HEK293 (cell line): ENCODE measurements around the gene EFCC1.
A peak's percentile ranks its signal among the peaks of the same experiment; 100 is the strongest.

Experiments used
- CTCF ChIA-PET: fragments of 350-600 bp; formaldehyde crosslinking; extraction: SDS; loops from one replicate; lab custom pipeline; 2021; ENCODE audit warnings: antibody characterized with exemption; lab: Yijun Ruan, JAX
- POLR2A ChIA-PET: fragments of 300-600 bp; formaldehyde crosslinking; extraction: SDS; loops from one replicate; lab custom pipeline; 2020; ENCODE audit warnings: antibody characterized with exemption, inconsistent platforms; lab: Yijun Ruan, JAX
- H3K27ac ChIP-seq: fragments of 200-500 bp; sonication (Bioruptor generic); 2 replicates; pipeline ENCODE4 v1.5.1; 2014; ENCODE audit warnings: low read depth, low read length, control low read depth, inconsistent platforms; ENCODE audit errors: extremely low read depth
- H3K36me3 ChIP-seq, 2 experiments: fragments of 200-500 bp in 1 of 2; sonication (Bioruptor generic) in 1 of 2; 1 replicate in 1 of 2; 2 replicates in 1 of 2; pipeline ENCODE4 v1.5.1; 2014 to 2017; ENCODE audit warnings: inconsistent platforms in 2 of 2, low read length in 2 of 2; ENCODE audit not compliant: control insufficient read depth in 2 of 2, insufficient read depth in 1 of 2
- H3K4me1 ChIP-seq: fragments of 200-500 bp; sonication (Bioruptor generic); 2 replicates; pipeline ENCODE4 v1.5.1; 2014; ENCODE audit warnings: mild to moderate bottlenecking, low read length, inconsistent platforms; ENCODE audit not compliant: control insufficient read depth, insufficient read depth
- H3K4me3 ChIP-seq: 2 replicates; pipeline ENCODE4 v1.5.1; 2011; ENCODE audit warnings: low read depth, mild to moderate bottlenecking, control low read depth, low read length, moderate library complexity
- H3K9me3 ChIP-seq: fragments of 200-500 bp; sonication (Bioruptor generic); 2 replicates; pipeline ENCODE4 v1.5.1; 2014; ENCODE audit warnings: low read depth, low read length, inconsistent platforms; ENCODE audit not compliant: control insufficient read depth, insufficient read depth
- GLIS2 ChIP-seq: fragments of 450-650 bp; formaldehyde crosslinking; IDR thresholded peaks from 2 replicates; pipeline ENCODE4 v1.5.1; 2016; ENCODE audit warnings: missing biosample characterization, missing genetic modification characterization
- KLF7 ChIP-seq: fragments of 450-650 bp; formaldehyde crosslinking; IDR thresholded peaks from 2 replicates; pipeline ENCODE4 v1.5.1; 2016; ENCODE audit warnings: missing biosample characterization, missing genetic modification characterization, borderline replicate concordance
- SP7 ChIP-seq: fragments of 450-650 bp; formaldehyde crosslinking; IDR thresholded peaks from 2 replicates; pipeline ENCODE4 v1.5.1; 2016; ENCODE audit warnings: missing biosample characterization, missing genetic modification characterization
- ZNF10 ChIP-seq: fragments of 450-650 bp; formaldehyde crosslinking; IDR thresholded peaks from 2 replicates; pipeline ENCODE4 v1.5.1; 2017; ENCODE audit warnings: missing biosample characterization, missing genetic modification characterization
- ZNF132 ChIP-seq: fragments of 450-650 bp; formaldehyde crosslinking; IDR thresholded peaks from 2 replicates; pipeline ENCODE4 v1.5.1; 2017; ENCODE audit warnings: missing biosample characterization, missing genetic modification characterization, borderline replicate concordance
- ZNF214 ChIP-seq: fragments of 450-650 bp; formaldehyde crosslinking; IDR thresholded peaks from 2 replicates; pipeline ENCODE4 v1.5.1; 2017; ENCODE audit warnings: missing biosample characterization, mild to moderate bottlenecking, missing genetic modification characterization, borderline replicate concordance
- ZNF324 ChIP-seq: fragments of 450-650 bp; formaldehyde crosslinking; IDR thresholded peaks from 2 replicates; pipeline ENCODE4 v1.5.1; 2016; ENCODE audit warnings: missing biosample characterization, missing genetic modification characterization
- ZNF350 ChIP-seq: fragments of 450-650 bp; formaldehyde crosslinking; IDR thresholded peaks from 2 replicates; pipeline ENCODE4 v1.5.0; 2017; ENCODE audit warnings: missing biosample characterization, mild to moderate bottlenecking, missing genetic modification characterization
- ZNF416 ChIP-seq: fragments of 450-650 bp; formaldehyde crosslinking; IDR thresholded peaks from 2 replicates; pipeline ENCODE4 v1.5.1; 2016; ENCODE audit warnings: missing biosample characterization, missing genetic modification characterization
- ZNF514 ChIP-seq: fragments of 450-650 bp; formaldehyde crosslinking; IDR thresholded peaks from 2 replicates; pipeline ENCODE4 v1.5.1; 2016; ENCODE audit warnings: missing biosample characterization, missing genetic modification characterization
- ZNF558 ChIP-seq: fragments of 450-650 bp; formaldehyde crosslinking; IDR thresholded peaks from 2 replicates; pipeline ENCODE4 v1.5.1; 2016; ENCODE audit warnings: missing biosample characterization, missing genetic modification characterization
- ZNF561 ChIP-seq: fragments of 450-650 bp; IDR thresholded peaks from 2 replicates; pipeline ENCODE4 v1.5.1; 2018; ENCODE audit warnings: missing biosample characterization, missing genetic modification characterization, borderline replicate concordance
- ZNF629 ChIP-seq: fragments of 450-650 bp; formaldehyde crosslinking; IDR thresholded peaks from 2 replicates; pipeline ENCODE4 v1.5.1; 2017; ENCODE audit warnings: missing biosample characterization, missing genetic modification characterization
- ZSCAN23 ChIP-seq: fragments of 450-650 bp; formaldehyde crosslinking; IDR thresholded peaks from 2 replicates; pipeline ENCODE4 v1.5.1; 2016; ENCODE audit warnings: missing biosample characterization, missing genetic modification characterization
- TF ChIP-seq, protein P1 (sequence below): fragments of 450-650 bp; formaldehyde crosslinking; IDR thresholded peaks from 2 replicates; pipeline ENCODE4 v1.5.1; 2016; ENCODE audit warnings: missing biosample characterization, missing genetic modification characterization
- TF ChIP-seq, protein P2 (sequence below): fragments of 450-650 bp; formaldehyde crosslinking; IDR thresholded peaks from 2 replicates; pipeline ENCODE4 v1.5.1; 2016; ENCODE audit warnings: missing biosample characterization, missing genetic modification characterization
- TF ChIP-seq, protein P3 (sequence below): fragments of 450-650 bp; formaldehyde crosslinking; IDR thresholded peaks from 2 replicates; pipeline ENCODE4 v1.5.1; 2016; ENCODE audit warnings: missing biosample characterization, missing genetic modification characterization
- TF ChIP-seq, protein P4 (sequence below): fragments of 450-650 bp; formaldehyde crosslinking; IDR thresholded peaks from 2 replicates; pipeline ENCODE4 v1.5.1; 2016; ENCODE audit warnings: missing biosample characterization, missing genetic modification characterization
- TF ChIP-seq, protein P5 (sequence below): IDR thresholded peaks from 2 replicates; pipeline ENCODE4 v1.6.1; 2011; ENCODE audit warnings: mild to moderate bottlenecking, low read depth, low read length, borderline replicate concordance

Gene EFCC1

DNA sequence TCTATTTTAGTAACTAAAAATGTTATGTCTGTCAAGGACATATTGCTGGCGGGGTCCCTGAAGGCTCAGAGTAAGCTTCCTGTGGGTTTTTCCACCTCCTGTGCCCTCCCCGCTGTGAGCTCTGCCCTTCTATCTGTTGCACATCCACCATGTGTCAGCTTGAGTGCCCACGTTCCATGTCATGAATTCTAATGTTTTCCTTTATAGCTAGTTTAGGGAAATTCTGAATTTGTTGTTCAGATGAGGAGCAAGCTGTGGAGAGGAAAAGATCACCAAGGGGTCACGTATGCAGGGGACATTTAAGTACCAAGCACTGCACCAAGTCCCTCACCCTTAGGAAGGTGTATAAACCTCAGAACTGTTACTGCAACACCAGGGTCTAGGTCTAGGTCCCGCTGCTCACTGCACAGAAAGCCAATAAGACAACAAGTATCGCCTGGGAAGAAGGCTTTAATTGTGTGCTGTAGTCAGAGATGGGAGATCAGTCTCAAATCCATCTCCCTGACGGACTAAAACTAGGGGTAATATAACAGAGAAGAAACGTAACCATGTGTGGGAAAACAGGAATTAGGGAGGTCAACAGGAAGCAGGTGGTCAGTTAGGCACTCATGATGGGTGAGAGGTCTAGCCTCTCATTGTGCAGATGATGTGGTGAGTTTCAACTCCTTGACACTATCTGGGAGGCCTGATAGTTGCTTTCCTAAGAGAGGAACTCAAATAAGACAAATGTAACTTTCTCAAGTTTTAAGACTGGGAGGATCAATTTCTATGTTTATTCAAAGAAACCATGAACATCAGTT lies 69.2 kb downstream of the EFCC1 start:
- ChIA-PET POLR2A (no interaction called here), CTCF (interaction anchor here (1.4 kb wide), 1 partner anchor 17 kb away, joined by 5 read pairs; no protein-coding TSS in a partner anchor)
- H3K36me3 ChIP-seq: no peaks in the 10 kb centered on the region
- TF ChIP-seq, protein P1, sequence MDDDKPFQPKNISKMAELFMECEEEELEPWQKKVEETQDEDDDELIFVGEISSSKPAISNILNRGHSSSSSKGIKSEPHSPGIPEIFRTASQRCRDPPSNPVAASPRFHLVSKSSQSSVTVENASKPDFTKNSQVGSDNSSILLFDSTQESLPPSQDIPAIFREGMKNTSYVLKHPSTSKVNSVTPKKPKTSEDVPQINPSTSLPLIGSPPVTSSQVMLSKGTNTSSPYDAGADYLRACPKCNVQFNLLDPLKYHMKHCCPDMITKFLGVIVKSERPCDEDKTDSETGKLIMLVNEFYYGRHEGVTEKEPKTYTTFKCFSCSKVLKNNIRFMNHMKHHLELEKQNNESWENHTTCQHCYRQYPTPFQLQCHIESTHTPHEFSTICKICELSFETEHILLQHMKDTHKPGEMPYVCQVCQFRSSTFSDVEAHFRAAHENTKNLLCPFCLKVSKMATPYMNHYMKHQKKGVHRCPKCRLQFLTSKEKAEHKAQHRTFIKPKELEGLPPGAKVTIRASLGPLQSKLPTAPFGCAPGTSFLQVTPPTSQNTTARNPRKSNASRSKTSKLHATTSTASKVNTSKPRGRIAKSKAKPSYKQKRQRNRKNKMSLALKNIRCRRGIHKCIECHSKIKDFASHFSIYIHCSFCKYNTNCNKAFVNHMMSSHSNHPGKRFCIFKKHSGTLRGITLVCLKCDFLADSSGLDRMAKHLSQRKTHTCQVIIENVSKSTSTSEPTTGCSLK (tag by site-specific recombination): no peak
- TF ChIP-seq, protein P2, sequence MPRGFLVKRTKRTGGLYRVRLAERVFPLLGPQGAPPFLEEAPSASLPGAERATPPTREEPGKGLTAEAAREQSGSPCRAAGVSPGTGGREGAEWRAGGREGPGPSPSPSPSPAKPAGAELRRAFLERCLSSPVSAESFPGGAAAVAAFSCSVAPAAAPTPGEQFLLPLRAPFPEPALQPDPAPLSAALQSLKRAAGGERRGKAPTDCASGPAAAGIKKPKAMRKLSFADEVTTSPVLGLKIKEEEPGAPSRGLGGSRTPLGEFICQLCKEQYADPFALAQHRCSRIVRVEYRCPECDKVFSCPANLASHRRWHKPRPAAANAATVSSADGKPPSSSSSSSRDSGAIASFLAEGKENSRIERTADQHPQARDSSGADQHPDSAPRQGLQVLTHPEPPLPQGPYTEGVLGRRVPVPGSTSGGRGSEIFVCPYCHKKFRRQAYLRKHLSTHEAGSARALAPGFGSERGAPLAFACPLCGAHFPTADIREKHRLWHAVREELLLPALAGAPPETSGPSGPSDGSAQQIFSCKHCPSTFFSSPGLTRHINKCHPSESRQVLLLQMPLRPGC (tag by site-specific recombination): no peak
- no peak for TF ChIP-seq ZNF214
- TF ChIP-seq, protein P3, sequence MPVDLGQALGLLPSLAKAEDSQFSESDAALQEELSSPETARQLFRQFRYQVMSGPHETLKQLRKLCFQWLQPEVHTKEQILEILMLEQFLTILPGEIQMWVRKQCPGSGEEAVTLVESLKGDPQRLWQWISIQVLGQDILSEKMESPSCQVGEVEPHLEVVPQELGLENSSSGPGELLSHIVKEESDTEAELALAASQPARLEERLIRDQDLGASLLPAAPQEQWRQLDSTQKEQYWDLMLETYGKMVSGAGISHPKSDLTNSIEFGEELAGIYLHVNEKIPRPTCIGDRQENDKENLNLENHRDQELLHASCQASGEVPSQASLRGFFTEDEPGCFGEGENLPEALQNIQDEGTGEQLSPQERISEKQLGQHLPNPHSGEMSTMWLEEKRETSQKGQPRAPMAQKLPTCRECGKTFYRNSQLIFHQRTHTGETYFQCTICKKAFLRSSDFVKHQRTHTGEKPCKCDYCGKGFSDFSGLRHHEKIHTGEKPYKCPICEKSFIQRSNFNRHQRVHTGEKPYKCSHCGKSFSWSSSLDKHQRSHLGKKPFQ (tag by site-specific recombination): no peak
- TF ChIP-seq, protein P4, sequence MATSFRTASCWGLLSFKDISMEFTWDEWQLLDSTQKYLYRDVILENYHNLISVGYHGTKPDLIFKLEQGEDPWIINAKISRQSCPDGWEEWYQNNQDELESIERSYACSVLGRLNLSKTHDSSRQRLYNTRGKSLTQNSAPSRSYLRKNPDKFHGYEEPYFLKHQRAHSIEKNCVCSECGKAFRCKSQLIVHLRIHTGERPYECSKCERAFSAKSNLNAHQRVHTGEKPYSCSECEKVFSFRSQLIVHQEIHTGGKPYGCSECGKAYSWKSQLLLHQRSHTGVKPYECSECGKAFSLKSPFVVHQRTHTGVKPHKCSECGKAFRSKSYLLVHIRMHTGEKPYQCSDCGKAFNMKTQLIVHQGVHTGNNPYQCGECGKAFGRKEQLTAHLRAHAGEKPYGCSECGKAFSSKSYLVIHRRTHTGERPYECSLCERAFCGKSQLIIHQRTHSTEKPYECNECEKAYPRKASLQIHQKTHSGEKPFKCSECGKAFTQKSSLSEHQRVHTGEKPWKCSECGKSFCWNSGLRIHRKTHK (tag by site-specific recombination): no peak
- TF ChIP-seq ZNF350: no peak
- TF ChIP-seq ZNF132 (tag by site-specific recombination): no peak
- TF ChIP-seq ZNF416 (tag by site-specific recombination): no peak
- H3K9me3 ChIP-seq: no peaks in the 10 kb centered on the region
- H3K27ac ChIP-seq: no peak overlapping the region
- H3K4me3 ChIP-seq: no peak overlapping the region
- no peaks in the 10 kb centered on the region for H3K4me1 ChIP-seq

DNA sequence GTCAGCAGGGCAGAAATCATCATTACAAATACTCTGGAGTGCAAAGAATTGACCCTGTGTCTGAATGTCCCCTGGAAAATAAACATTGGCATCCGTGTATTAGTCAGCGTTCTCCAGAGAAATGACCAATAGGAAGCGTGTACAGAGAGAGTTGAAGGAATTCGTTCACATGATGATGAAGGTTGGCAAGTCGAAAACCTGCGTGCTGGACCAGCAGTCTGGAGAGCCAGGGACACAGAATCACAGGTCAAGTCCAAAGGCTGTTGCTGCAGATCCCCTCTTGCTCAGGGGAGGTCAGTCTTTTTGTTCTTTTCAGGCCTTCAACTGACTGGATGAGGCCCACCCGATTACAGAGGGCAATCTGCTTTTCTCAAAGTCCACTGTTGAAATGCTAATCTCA lies 76.1 kb downstream of the EFCC1 start:
- H3K4me1 ChIP-seq: no peaks in the 10 kb centered on the region
- H3K4me3 ChIP-seq: no peak overlapping the region
- H3K36me3 ChIP-seq: no peaks in the 10 kb centered on the region
- TF ChIP-seq ZNF10 (0 out of 2 replicates have a peak, but pooled peaks have one; percentile 51), GLIS2 (tag by site-specific recombination) (no peak)
- H3K9me3 ChIP-seq: no peaks in the 10 kb centered on the region
- H3K27ac ChIP-seq: no peak overlapping the region
- ChIA-PET POLR2A (no interaction called here), CTCF (no interaction called here)

DNA sequence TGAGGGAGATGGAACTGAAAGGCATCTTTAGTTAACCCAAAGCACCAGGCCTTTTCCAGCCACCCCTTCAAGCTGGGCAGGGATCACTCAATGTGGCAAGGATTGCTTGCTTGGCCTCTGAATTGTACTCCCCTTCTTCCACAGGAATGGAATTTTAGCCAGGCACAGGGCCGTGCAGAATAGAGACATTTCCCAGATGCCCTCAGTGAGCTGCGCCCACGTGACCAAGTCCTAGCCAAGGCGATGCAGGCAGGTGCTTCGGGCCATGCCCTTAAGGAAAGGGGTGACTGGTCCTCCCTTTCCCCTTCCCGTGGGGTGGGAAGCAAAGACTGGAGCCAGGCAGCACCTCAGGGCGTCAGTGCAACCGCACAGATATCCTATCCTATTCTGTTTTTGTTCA lies 77.4 kb downstream of the EFCC1 start:
- no peaks in the 10 kb centered on the region for H3K9me3 ChIP-seq
- no peaks in the 10 kb centered on the region for H3K4me1 ChIP-seq
- H3K36me3 ChIP-seq: no peaks in the 10 kb centered on the region
- H3K4me3 ChIP-seq: no peak overlapping the region
- POLR2A ChIA-PET: no interaction called here
- CTCF ChIA-PET: interaction anchor here (1.0 to 1.4 kb wide), 2 partner anchors 25 to 108 kb away, joined by 4 to 6 read pairs; no protein-coding TSS in a partner anchor
- H3K27ac ChIP-seq: no peak overlapping the region
- TF ChIP-seq ZNF561 (tag by site-specific recombination) (no peak), SP7 (tag by site-specific recombination) (no peak), KLF7 (tag by site-specific recombination) (no peak), ZNF558 (tag by site-specific recombination) (no peak), ZSCAN23 (tag by site-specific recombination) (no peak), ZNF629 (no peak), ZNF324 (tag by site-specific recombination) (no peak), ZNF514 (no peak)
- TF ChIP-seq, protein P5, sequence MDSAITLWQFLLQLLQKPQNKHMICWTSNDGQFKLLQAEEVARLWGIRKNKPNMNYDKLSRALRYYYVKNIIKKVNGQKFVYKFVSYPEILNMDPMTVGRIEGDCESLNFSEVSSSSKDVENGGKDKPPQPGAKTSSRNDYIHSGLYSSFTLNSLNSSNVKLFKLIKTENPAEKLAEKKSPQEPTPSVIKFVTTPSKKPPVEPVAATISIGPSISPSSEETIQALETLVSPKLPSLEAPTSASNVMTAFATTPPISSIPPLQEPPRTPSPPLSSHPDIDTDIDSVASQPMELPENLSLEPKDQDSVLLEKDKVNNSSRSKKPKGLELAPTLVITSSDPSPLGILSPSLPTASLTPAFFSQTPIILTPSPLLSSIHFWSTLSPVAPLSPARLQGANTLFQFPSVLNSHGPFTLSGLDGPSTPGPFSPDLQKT: no peak
- TF ChIP-seq, protein P4 (tag by site-specific recombination): no peak
